IPS-NIHi7 (cell line): ENCODE measurements around the gene ERCC5.

Experiments used
- DNase-seq: peaks from one replicate; pipeline ENCODE4 v3.0.0; 2012; ENCODE audit warnings: mixed read lengths; ENCODE audit errors: extremely low spot score

The ERCC5 gene

GRCh38 chr13:102881819-102882686, 36.2 kb downstream of the ERCC5 start:
- DNase-seq: no peak

GRCh38 chr13:102892503-102892902, 46.7 kb downstream of the ERCC5 start:
- no peak for DNase-seq

GRCh38 chr13:102897371-102898138, 51.7 kb downstream of the ERCC5 start:
- no peak for DNase-seq

- DNase-seq: no peak
These were observed 54.4 kb downstream of the ERCC5 start for GRCh38 chr13:102900193-102900608.

- no peak for DNase-seq
These were observed 55.2 kb downstream of the ERCC5 start for GRCh38 chr13:102901056-102901455.

GRCh38 chr13:102901615-102902305, 55.9 kb downstream of the ERCC5 start:
- DNase-seq: no peak

- DNase-seq: peak; percentile 22
These were observed 57.0 kb downstream of the ERCC5 start for GRCh38 chr13:102902789-102903347.

- DNase-seq: no peak
These were observed 58.0 kb downstream of the ERCC5 start for GRCh38 chr13:102903659-102904407.

GRCh38 chr13:102904408-102904862, 58.6 kb downstream of the ERCC5 start:
- no peak for DNase-seq

GRCh38 chr13:102905905-102906771, 60.3 kb downstream of the ERCC5 start:
- DNase-seq: no peak

- no peak for DNase-seq
These were observed 61.4 kb downstream of the ERCC5 start for GRCh38 chr13:102907016-102907756.

- no peak for DNase-seq
These were observed 62.2 kb downstream of the ERCC5 start for GRCh38 chr13:102907886-102908515.

- DNase-seq: no peak
These were observed 64.1 kb downstream of the ERCC5 start for GRCh38 chr13:102909971-102910370.

- no peak for DNase-seq
These were observed 65.5 kb downstream of the ERCC5 start for GRCh38 chr13:102911336-102911735.

- DNase-seq: no peak
These were observed 66.8 kb downstream of the ERCC5 start for GRCh38 chr13:102912599-102912998.

- no peak for DNase-seq
These were observed 68.1 kb downstream of the ERCC5 start for GRCh38 chr13:102913914-102914313.

GRCh38 chr13:102914339-102914930, 68.6 kb downstream of the ERCC5 start:
- DNase-seq: no peak

GRCh38 chr13:102915393-102915930, 69.6 kb downstream of the ERCC5 start:
- no peak for DNase-seq
